CD14-positive monocyte (primary cell): ENCODE results near the gene ABTB1. TPM values are rescaled to one million over a fixed set of nuclear protein-coding genes. Genes with fewer than 3 reads are reported as not detected.

Experiments
- DNase-seq, 3 donors: peaks; one replicate each; pipeline ENCODE4 v3.0.0-alpha.2; 2011 to 2022
- H2AFZ ChIP-seq: 2 replicates; pipeline ENCODE4 v1.6.0; 2012; ENCODE audit warnings: mild to moderate bottlenecking, low read depth, low read length, inconsistent platforms; ENCODE audit not compliant: insufficient read depth, poor library complexity, severe bottlenecking
- H3K27ac ChIP-seq, 2 donors: 1 replicate in 1 of 2; 2 replicates in 1 of 2; pipeline ENCODE4 v1.5.1; 2012 to 2013; ENCODE audit warnings: low read length in 2 of 2, control low read depth in 1 of 2, inconsistent platforms in 1 of 2, low read depth in 1 of 2, mild to moderate bottlenecking in 1 of 2
- H3K27me3 ChIP-seq, 2 donors: one replicate each; pipeline versions ENCODE4 v1.6.0 to v1.6.1; 2011 to 2013; ENCODE audit warnings: low read length in 2 of 2; ENCODE audit not compliant: control insufficient read depth in 2 of 2, insufficient read depth in 2 of 2
- H3K36me3 ChIP-seq, 2 donors: replicated peaks in 1 of 2; 1 replicate in 1 of 2; 2 replicates in 1 of 2; pipeline versions ENCODE4 v1.5.1 to v1.6.1; 2012 to 2013; ENCODE audit warnings: low read length in 2 of 2, control low read depth in 1 of 2, inconsistent platforms in 1 of 2, mild to moderate bottlenecking in 1 of 2; ENCODE audit not compliant: insufficient read depth in 2 of 2, control insufficient read depth in 1 of 2
- H3K4me1 ChIP-seq, 2 donors: 1 replicate in 1 of 2; 2 replicates in 1 of 2; pipeline versions ENCODE4 v1.5.1 to v1.6.1; 2012 to 2013; ENCODE audit warnings: low read length in 2 of 2, control low read depth in 1 of 2, inconsistent platforms in 1 of 2, mild to moderate bottlenecking in 1 of 2, moderate library complexity in 1 of 2; ENCODE audit not compliant: insufficient read depth in 2 of 2, control insufficient read depth in 1 of 2
- H3K4me2 ChIP-seq: replicated peaks from 2 replicates; pipeline ENCODE3; 2012; ENCODE audit warnings: low read length, moderate library complexity, mild to moderate bottlenecking; ENCODE audit not compliant: poor library complexity, severe bottlenecking; ENCODE audit errors: extremely low read depth
- H3K4me3 ChIP-seq, 3 experiments: fragments of 200-600 bp in 1 of 3; sonication (generic) in 1 of 3; replicated peaks in 1 of 3; 1 replicate in 2 of 3; 2 replicates in 1 of 3; pipeline ENCODE4 v1.5.1; 2011 to 2013; ENCODE audit warnings: low read length in 3 of 3, mild to moderate bottlenecking in 3 of 3, control low read depth in 2 of 3, low read depth in 2 of 3, inconsistent platforms in 1 of 3, moderate library complexity in 1 of 3
- H3K79me2 ChIP-seq: 2 replicates; pipeline ENCODE4 v1.6.0; 2012; ENCODE audit warnings: mild to moderate bottlenecking, control low read depth, inconsistent platforms, low read length, moderate library complexity; ENCODE audit not compliant: insufficient read depth
- H3K9ac ChIP-seq: 2 replicates; pipeline ENCODE4 v1.6.0; 2017; ENCODE audit warnings: low read length, mild to moderate bottlenecking; ENCODE audit not compliant: insufficient read depth, poor library complexity, severe bottlenecking
- H3K9me3 ChIP-seq, 2 donors: replicated peaks in 1 of 2; 1 replicate in 1 of 2; 2 replicates in 1 of 2; pipeline versions ENCODE4 v1.5.1 to v1.6.1; 2012 to 2013; ENCODE audit warnings: low read length in 2 of 2, control low read depth in 1 of 2; ENCODE audit not compliant: control insufficient read depth in 1 of 2, insufficient read depth in 1 of 2
- H4K20me1 ChIP-seq: 2 replicates; pipeline ENCODE4 v1.6.0; 2012; ENCODE audit warnings: mild to moderate bottlenecking, low read length, control low read depth, moderate library complexity; ENCODE audit not compliant: insufficient read depth
- H3K27ac Mint-ChIP-seq, 7 donors: one replicate each; pipeline ENCODE4 v1.8.0; 2020; ENCODE audit warnings: mild to moderate bottlenecking in 7 of 7, mixed read lengths in 7 of 7, moderate library complexity in 6 of 7, inconsistent platforms in 2 of 7
- H3K27me3 Mint-ChIP-seq, 3 donors: one replicate each; pipeline ENCODE4 v1.8.0; 2021 to 2022; ENCODE audit warnings: low read depth in 3 of 3, mild to moderate bottlenecking in 3 of 3, mixed read lengths in 3 of 3, moderate library complexity in 3 of 3, inconsistent platforms in 1 of 3
- H3K36me3 Mint-ChIP-seq, 2 donors: one replicate each; pipeline ENCODE4 v1.8.0; 2020; ENCODE audit warnings: mixed read lengths in 2 of 2, inconsistent platforms in 1 of 2, mild to moderate bottlenecking in 1 of 2
- H3K4me1 Mint-ChIP-seq: one replicate; pipeline ENCODE4 v1.8.0; 2020; ENCODE audit warnings: mild to moderate bottlenecking, mixed read lengths
- H3K4me3 Mint-ChIP-seq, 2 donors: one replicate each; pipeline ENCODE4 v1.8.0; 2020; ENCODE audit warnings: mild to moderate bottlenecking in 2 of 2, mixed read lengths in 2 of 2, moderate library complexity in 1 of 2
- H3K9me3 Mint-ChIP-seq, 7 donors: one replicate each; pipeline ENCODE4 v1.8.0; 2020 to 2022; ENCODE audit warnings: mixed read lengths in 7 of 7, mild to moderate bottlenecking in 6 of 7, moderate library complexity in 6 of 7, inconsistent platforms in 2 of 7
- WGBS: methylation state at CpG from one replicate; pipeline ENCODE4 v1.1.5; 2013; ENCODE audit warnings: missing lambda C conversion rate; ENCODE audit not compliant: insufficient coverage; 5-methylcytosine and 5-hydroxymethylcytosine counted together
- intact Hi-C, 2 donors: fragments of 100-400 bp; cut with micrococcal nuclease; formaldehyde crosslinking; loops; one replicate each; pipeline versions ENCODE4 v1.15.0 to v1.15.1; 2023
- polyA plus RNA-seq, 3 donors: library from polyadenylated mRNA; depleted of rRNA in 1 of 3; unstranded in 2 of 3; stranded (reverse) in 1 of 3; fragments of 300-500 nt in 2 of 3; fragments of >200 nt in 1 of 3; fragmentation: Illumina TruSeq in 2 of 3; gene quantifications; 1 replicate in 2 of 3; 2 replicates in 1 of 3; pipeline ENCODE4 v1.2.3, GENCODE V29; 2012 to 2021
- TF ChIP-seq, protein P1 (sequence below): fragments of 200-600 bp; IDR thresholded peaks from one replicate; pipeline ENCODE4 v1.8.0; 2022; ENCODE audit warnings: antibody characterized with exemption, mild to moderate bottlenecking

Gene ABTB1
- polyA plus RNA-seq, 3 donors = 107 to 246 (median 118) TPM

GRCh38 chr3:127711021-127711695 is 38.4 kb downstream of the ABTB1 start:
- Mint-ChIP-seq H3K27me3 (peaks cover 0 to 2% (median 0%) of the 10 kb centered on the region in 3 donors), H3K27ac (no peak overlapping the region), H3K4me3 (no peak overlapping the region), H3K4me1 (peaks cover 11% of the 10 kb centered on the region), H3K9me3 (no peaks in the 10 kb centered on the region), H3K36me3 (no peaks in the 10 kb centered on the region)
- 86% methylated on average over 11 of the region's 14 CpGs for WGBS
- Histone ChIP-seq H2AFZ (no peak overlapping the region), H3K27me3 (no peaks in the 10 kb centered on the region), H3K4me3 (no peak overlapping the region), H3K9ac (no peak overlapping the region), H3K36me3 (no peaks in the 10 kb centered on the region), H3K79me2 (no peaks in the 10 kb centered on the region), H3K4me1 (peaks cover 8 to 9% of the 10 kb centered on the region in 2 donors), H3K27ac (no peak overlapping the region), H3K4me2 (no peak overlapping the region), H3K9me3 (no peaks in the 10 kb centered on the region), H4K20me1 (no peaks in the 10 kb centered on the region)
- DNase-seq = no peak
- intact Hi-C loops = no loop called here
- TF ChIP-seq, protein P1, sequence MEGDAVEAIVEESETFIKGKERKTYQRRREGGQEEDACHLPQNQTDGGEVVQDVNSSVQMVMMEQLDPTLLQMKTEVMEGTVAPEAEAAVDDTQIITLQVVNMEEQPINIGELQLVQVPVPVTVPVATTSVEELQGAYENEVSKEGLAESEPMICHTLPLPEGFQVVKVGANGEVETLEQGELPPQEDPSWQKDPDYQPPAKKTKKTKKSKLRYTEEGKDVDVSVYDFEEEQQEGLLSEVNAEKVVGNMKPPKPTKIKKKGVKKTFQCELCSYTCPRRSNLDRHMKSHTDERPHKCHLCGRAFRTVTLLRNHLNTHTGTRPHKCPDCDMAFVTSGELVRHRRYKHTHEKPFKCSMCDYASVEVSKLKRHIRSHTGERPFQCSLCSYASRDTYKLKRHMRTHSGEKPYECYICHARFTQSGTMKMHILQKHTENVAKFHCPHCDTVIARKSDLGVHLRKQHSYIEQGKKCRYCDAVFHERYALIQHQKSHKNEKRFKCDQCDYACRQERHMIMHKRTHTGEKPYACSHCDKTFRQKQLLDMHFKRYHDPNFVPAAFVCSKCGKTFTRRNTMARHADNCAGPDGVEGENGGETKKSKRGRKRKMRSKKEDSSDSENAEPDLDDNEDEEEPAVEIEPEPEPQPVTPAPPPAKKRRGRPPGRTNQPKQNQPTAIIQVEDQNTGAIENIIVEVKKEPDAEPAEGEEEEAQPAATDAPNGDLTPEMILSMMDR = no peak

GRCh38 chr3:127711896-127712295 is 39.1 kb downstream of the ABTB1 start:
- Mint-ChIP-seq H3K36me3 (no peaks in the 10 kb centered on the region), H3K27me3 (peaks cover 0 to 2% (median 0%) of the 10 kb centered on the region in 3 donors), H3K27ac (no peak overlapping the region), H3K4me3 (no peak overlapping the region), H3K4me1 (peaks cover 12% of the 10 kb centered on the region), H3K9me3 (no peaks in the 10 kb centered on the region)
- Histone ChIP-seq H3K79me2 (no peaks in the 10 kb centered on the region), H4K20me1 (no peaks in the 10 kb centered on the region), H2AFZ (no peak overlapping the region), H3K36me3 (no peaks in the 10 kb centered on the region), H3K4me1 (peaks cover 8 to 9% of the 10 kb centered on the region in 2 donors), H3K9ac (no peak overlapping the region), H3K27me3 (no peaks in the 10 kb centered on the region), H3K9me3 (no peaks in the 10 kb centered on the region), H3K27ac (no peak overlapping the region), H3K4me3 (no peak overlapping the region), H3K4me2 (no peak overlapping the region)
- WGBS = 96% methylated on average over 9 of the region's 14 CpGs
- no peak for DNase-seq
- intact Hi-C loops = no loop called here
- TF ChIP-seq, protein P1 = no peak
